OCI-LY3 (cell line): ENCODE data around the gene ALS2CL.
A peak's percentile ranks its signal among the peaks of the same experiment; 100 is the strongest.

Experiments used
- H2AFZ ChIP-seq: fragments of 200-600, 300-600 bp; shearing (Covaris generic); 2 replicates; pipeline ENCODE4 v1.6.0; 2014; ENCODE audit warnings: antibody characterized with exemption, low read depth, low read length
- H3K27ac ChIP-seq: fragments of 200-600, 300-600 bp; sonication (generic); 2 replicates; pipeline ENCODE4 v1.5.1; 2014; ENCODE audit warnings: mild to moderate bottlenecking, low read length, moderate library complexity, mixed read lengths
- H3K27me3 ChIP-seq: fragments of 200-600, 300-600 bp; sonication (generic); 2 replicates; pipeline ENCODE4 v1.6.1; 2014; ENCODE audit warnings: low read depth, low read length, mixed read lengths
- H3K36me3 ChIP-seq: fragments of 200-600, 300-600 bp; sonication (generic); replicated peaks from 2 replicates; pipeline ENCODE3; 2014; ENCODE audit warnings: low read depth, low read length, mixed read lengths
- H3K4me1 ChIP-seq: fragments of 300-600, 200-600 bp; sonication (generic); 2 replicates; pipeline ENCODE4 v1.6.1; 2014; ENCODE audit warnings: low read length, mixed read lengths
- H3K4me2 ChIP-seq: fragments of 200-600, 300-600 bp; sonication (generic); 2 replicates; pipeline ENCODE4 v1.6.1; 2014; ENCODE audit warnings: low read length, mixed read lengths
- H3K4me3 ChIP-seq: fragments of 300-600, 200-600 bp; sonication (generic); 2 replicates; pipeline ENCODE4 v1.5.1; 2014; ENCODE audit warnings: antibody characterized with exemption, mild to moderate bottlenecking, low read length, moderate library complexity
- H3K79me2 ChIP-seq: fragments of 300-600, 200-600 bp; shearing (Covaris generic); 2 replicates; pipeline ENCODE4 v1.6.1; 2014; ENCODE audit warnings: mild to moderate bottlenecking, low read length, mixed read lengths
- H3K9ac ChIP-seq: fragments of 300-600, 200-600 bp; shearing (Covaris generic); 2 replicates; pipeline ENCODE4 v1.6.0; 2014; ENCODE audit warnings: mild to moderate bottlenecking, low read length, moderate library complexity
- H3K9me3 ChIP-seq: fragments of 200-600, 300-600 bp; shearing (Covaris generic); 2 replicates; pipeline ENCODE4 v1.6.1; 2014; ENCODE audit warnings: low read length, mixed read lengths; ENCODE audit not compliant: insufficient read depth
- H4K20me1 ChIP-seq: fragments of 200-600, 300-600 bp; sonication (generic); 2 replicates; pipeline ENCODE4 v1.6.1; 2016; ENCODE audit warnings: low read length, mixed read lengths; ENCODE audit not compliant: insufficient read depth
- CTCF ChIP-seq: fragments of 200-600, 300-600 bp; sonication (generic); IDR thresholded peaks from 2 replicates; pipeline ENCODE4 v1.5.1; 2014; ENCODE audit warnings: antibody characterized with exemption, low read length, low read depth
- EZH2phosphoT487 ChIP-seq: fragments of 200-600 bp; shearing (Covaris generic); IDR thresholded peaks from 2 replicates; pipeline ENCODE4 v1.6.1; 2018; ENCODE audit warnings: antibody characterized with exemption, mixed run types, low read depth

Gene ALS2CL

GRCh38 chr3:46664188-46664970 is 29.1 kb downstream of the ALS2CL start:
- no peak overlapping the region for H3K4me3 ChIP-seq
- H3K4me2 ChIP-seq = no peak overlapping the region
- no peaks in the 10 kb centered on the region for H4K20me1 ChIP-seq
- H3K9ac ChIP-seq = no peak overlapping the region
- H3K79me2 ChIP-seq = no peaks in the 10 kb centered on the region
- H3K4me1 ChIP-seq = no peaks in the 10 kb centered on the region
- TF ChIP-seq EZH2phosphoT487 (no peak), CTCF (no peak)
- no peak overlapping the region for H3K27ac ChIP-seq
- H3K27me3 ChIP-seq = 0 out of 2 replicates have a peak, but pooled peaks cover 19% of the 10 kb centered on the region
- H3K36me3 ChIP-seq = no peaks in the 10 kb centered on the region
- no peaks in the 10 kb centered on the region for H3K9me3 ChIP-seq
- no peak overlapping the region for H2AFZ ChIP-seq

- H3K9ac ChIP-seq = no peak overlapping the region
- no peaks in the 10 kb centered on the region for H3K9me3 ChIP-seq
- no peak overlapping the region for H2AFZ ChIP-seq
- no peak overlapping the region for H3K27ac ChIP-seq
- no peaks in the 10 kb centered on the region for H3K4me1 ChIP-seq
- no peak overlapping the region for H3K4me3 ChIP-seq
- no peaks in the 10 kb centered on the region for H4K20me1 ChIP-seq
- H3K4me2 ChIP-seq = no peak overlapping the region
- TF ChIP-seq EZH2phosphoT487 = no peak
- peak; percentile 59 for TF ChIP-seq CTCF
- no peaks in the 10 kb centered on the region for H3K36me3 ChIP-seq
- no peaks in the 10 kb centered on the region for H3K79me2 ChIP-seq
- H3K27me3 ChIP-seq = 0 out of 2 replicates have a peak, but pooled peaks cover 19% of the 10 kb centered on the region
These were observed 29.8 kb downstream of the ALS2CL start for GRCh38 chr3:46663591-46664135.

GRCh38 chr3:46662771-46663551 is 30.5 kb downstream of the ALS2CL start:
- H3K27me3 ChIP-seq = 0 out of 2 replicates have a peak, but pooled peaks cover 19% of the 10 kb centered on the region
- H3K9me3 ChIP-seq = no peaks in the 10 kb centered on the region
- no peak overlapping the region for H3K4me3 ChIP-seq
- no peak overlapping the region for H3K9ac ChIP-seq
- H3K79me2 ChIP-seq = no peaks in the 10 kb centered on the region
- no peak overlapping the region for H2AFZ ChIP-seq
- no peak overlapping the region for H3K4me2 ChIP-seq
- TF ChIP-seq CTCF (no peak), EZH2phosphoT487 (no peak)
- H4K20me1 ChIP-seq = no peaks in the 10 kb centered on the region
- H3K4me1 ChIP-seq = no peaks in the 10 kb centered on the region
- no peak overlapping the region for H3K27ac ChIP-seq
- no peaks in the 10 kb centered on the region for H3K36me3 ChIP-seq
